ENCODE measurements around the gene FKBP5.
"Not testable (repeated sequence)": the region's sequence is repeated elsewhere in the genome, so short reads cannot be mapped to it uniquely, and the experiment has no call there.

The FKBP5 gene

GRCh38 chr6:35613762-35614161, 75.0 kb downstream of the FKBP5 start:
- no peak for DNase-seq (ENCODE audit: low read depth in 2 of 2)

- peak; percentile 67 to 69 for DNase-seq (ENCODE audit: low read depth in 2 of 2)
These were observed 77.5 kb downstream of the FKBP5 start for GRCh38 chr6:35611240-35611639.

- no peak for DNase-seq (ENCODE audit: low read depth in 2 of 2)
These were observed 77.9 kb downstream of the FKBP5 start for GRCh38 chr6:35610830-35611229.

- no peak for DNase-seq (ENCODE audit: low read depth in 2 of 2)
These were observed 79.1 kb downstream of the FKBP5 start for GRCh38 chr6:35609588-35609987.

- DNase-seq (ENCODE audit: low read depth in 2 of 2), result no peak
These were observed 81.0 kb downstream of the FKBP5 start for GRCh38 chr6:35607517-35608233.

GRCh38 chr6:35605600-35605999, 83.1 kb downstream of the FKBP5 start:
- DNase-seq (ENCODE audit: low read depth in 2 of 2), result no peak

- no peak for DNase-seq (ENCODE audit: low read depth in 2 of 2)
These were observed 85.2 kb downstream of the FKBP5 start for GRCh38 chr6:35603326-35604202.

GRCh38 chr6:35602133-35602946, 86.4 kb downstream of the FKBP5 start:
- no peak for DNase-seq (ENCODE audit: low read depth in 2 of 2)

GRCh38 chr6:35601331-35602132, 87.2 kb downstream of the FKBP5 start:
- peak; percentile 74 to 76 for DNase-seq (ENCODE audit: low read depth in 2 of 2)

- DNase-seq (ENCODE audit: low read depth in 2 of 2), result no peak
These were observed 88.0 kb downstream of the FKBP5 start for GRCh38 chr6:35600659-35601125.

GRCh38 chr6:35599761-35600658, 88.7 kb downstream of the FKBP5 start:
- no peak for DNase-seq (ENCODE audit: low read depth in 2 of 2)

GRCh38 chr6:35598621-35599020, 90.1 kb downstream of the FKBP5 start:
- not testable (repeated sequence) for DNase-seq (ENCODE audit: low read depth in 2 of 2)

GRCh38 chr6:35596448-35597442, 92.0 kb downstream of the FKBP5 start:
- DNase-seq (ENCODE audit: low read depth in 2 of 2), result peak; percentile 93 to 94

- DNase-seq (ENCODE audit: low read depth in 2 of 2), result no peak
These were observed 94.1 kb downstream of the FKBP5 start for GRCh38 chr6:35594503-35595186.

GRCh38 chr6:35592178-35592577, 96.5 kb downstream of the FKBP5 start:
- DNase-seq (ENCODE audit: low read depth in 2 of 2), result no peak

- DNase-seq (ENCODE audit: low read depth in 2 of 2), result no peak
These were observed 98.1 kb downstream of the FKBP5 start for GRCh38 chr6:35590622-35591066.

GRCh38 chr6:35589904-35590303, 98.8 kb downstream of the FKBP5 start:
- no peak for DNase-seq (ENCODE audit: low read depth in 2 of 2)

- no peak for DNase-seq (ENCODE audit: low read depth in 2 of 2)
These were observed 99.4 kb downstream of the FKBP5 start for GRCh38 chr6:35589201-35589739.

All from fibroblast of skin of left quadriceps (primary cell).